ENCODE results near the gene C14orf132.
"Not testable (repeated sequence)": the region's sequence is repeated elsewhere in the genome, so short reads cannot be mapped to it uniquely, and the experiment has no call there.

The C14orf132 gene

DNA sequence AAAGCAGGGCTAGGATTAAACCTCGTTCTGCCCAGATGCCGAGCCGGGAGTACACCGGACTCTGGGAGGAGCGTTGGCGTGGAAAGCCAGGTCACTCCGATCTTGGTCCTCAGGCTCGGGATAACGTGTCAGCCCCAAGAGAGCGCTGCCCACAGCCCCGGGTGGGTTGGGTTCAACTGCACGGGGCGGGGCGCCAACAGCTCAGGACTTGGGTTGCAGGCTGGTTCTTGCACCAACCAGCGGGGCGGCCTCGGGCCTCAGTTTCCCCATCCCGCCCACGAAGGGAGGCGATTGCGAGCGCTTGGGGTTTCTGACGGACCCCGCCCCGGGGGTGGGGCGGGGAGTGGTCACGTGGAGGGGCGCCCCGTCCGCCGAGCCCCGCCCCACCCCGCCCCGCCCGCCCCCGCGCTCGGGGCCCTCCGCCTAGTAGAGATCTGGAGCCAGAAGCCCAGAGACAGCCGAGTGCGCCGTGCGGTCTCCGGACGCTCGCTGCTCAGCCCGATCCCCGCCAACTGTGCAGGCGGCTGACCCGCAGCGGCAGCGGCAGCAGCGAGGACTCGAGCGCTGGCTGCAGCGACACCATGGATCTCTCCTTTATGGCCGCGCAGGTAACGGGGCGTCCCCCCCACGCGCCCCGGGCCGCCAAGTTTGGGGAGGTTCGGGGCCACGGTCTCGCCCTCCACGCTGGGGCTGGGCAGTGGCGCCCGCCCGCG is at the start of gene C14orf132:
C14orf132 (plus strand) TSS at position 443 of the 713 bp plus-strand sequence; CDS start at position 582, 139 bp downstream.
- DNase-seq: peak; percentile 68

DNA sequence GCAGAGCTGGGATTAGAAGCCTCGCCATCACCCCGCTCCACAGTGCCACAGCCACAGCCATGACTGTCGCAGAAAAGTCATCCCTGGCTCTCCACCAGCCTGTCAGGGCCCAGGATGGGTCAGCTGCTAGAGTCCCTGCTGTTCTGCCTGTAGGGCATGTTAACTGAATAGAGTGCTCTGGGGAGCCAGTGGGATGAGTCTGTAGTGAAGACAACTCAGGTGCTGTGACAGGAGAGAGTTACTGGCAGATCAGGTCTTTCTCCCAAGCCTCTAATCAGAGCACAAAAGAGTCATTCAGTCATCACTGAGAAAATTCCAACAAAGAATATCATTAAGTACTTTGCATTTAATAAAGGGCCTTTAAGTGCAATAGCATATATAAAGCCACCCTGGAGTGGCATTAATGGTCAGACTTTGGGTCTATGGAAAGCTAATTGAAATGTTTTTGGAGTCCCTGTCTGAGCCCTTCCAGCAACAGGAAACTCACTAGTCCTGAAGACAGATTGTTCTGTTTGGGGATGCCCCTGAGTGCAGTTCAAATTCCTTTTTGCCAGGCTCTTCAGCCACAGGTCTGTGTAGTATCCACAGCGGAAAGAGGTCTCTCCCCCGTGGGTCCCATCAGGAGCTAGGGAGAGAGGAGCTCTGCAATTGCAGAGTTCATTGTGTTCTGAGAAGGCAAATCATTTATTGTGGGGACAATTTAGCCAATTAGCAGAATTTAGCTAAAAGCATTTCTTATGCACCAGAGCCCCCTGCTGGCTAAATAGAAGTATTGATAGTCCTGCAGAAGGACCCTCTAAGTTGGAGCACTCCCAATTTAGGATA is 45.2 kb upstream of the C14orf132 start:
- no peak for DNase-seq

DNA sequence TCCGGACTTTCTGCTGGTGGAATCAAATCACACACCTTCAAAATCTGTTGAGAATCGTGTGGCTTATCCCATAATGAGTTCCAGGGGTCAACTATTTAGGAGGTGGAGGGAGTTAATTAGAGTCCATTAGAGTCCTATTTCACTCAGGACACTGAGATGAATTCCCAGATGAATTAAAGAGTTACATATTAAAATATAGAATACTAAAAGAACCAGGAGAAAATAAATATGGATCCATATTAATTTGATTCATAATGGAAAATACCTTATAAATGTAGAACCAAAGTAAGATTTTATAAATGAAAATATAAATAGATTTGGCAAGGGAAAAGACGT is 44.6 kb upstream of the C14orf132 start:
- no peak for DNase-seq

DNA sequence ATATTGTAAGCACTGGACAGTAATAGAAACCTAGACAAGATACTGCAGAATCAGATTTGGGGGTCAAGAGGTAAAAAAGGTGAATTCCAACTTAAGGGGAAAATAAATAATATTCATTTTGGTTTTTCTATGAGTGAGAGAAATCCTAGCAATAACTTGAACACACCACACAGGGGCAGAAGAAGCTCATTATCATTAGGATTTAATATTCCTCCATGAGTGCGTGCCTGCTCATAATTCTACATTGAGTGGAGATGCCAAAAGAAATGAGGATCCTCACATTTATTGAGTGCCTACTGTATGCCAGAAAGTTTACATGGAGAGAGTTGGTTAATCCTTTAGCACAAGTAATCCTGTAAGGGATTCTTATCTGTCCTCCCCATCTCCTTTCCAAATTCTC is 40.5 kb upstream of the C14orf132 start:
- no peak for DNase-seq

DNA sequence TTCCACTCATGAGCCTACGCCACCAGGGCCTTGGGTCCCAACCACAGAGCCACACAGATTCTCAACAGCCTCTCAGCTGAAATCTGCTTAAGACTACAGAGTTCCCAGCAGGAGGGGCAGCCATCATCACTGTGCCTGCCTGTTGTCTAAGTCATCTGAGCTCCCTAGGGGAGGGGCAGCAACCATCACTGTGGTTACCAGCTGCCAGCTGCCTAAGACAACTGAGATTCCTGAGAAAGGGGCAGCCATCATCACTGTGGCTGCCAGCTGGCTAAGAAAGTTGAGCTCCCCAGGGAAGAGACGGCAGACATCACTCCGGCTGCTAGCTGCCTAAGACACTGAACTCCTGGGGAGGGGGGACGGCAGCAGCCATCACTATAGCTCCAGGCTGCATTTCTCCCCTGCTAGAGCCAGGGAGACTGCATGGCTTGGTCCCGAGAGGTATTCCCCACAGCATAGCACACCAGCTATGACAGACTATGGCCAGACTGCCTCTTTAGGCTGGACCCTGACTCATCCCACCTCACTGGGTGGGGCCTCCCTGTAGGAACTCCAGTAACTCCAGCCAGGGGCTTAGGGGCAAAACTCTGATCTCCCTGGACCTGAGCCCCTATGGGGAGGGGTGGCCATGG is 37.2 kb upstream of the C14orf132 start:
- DNase-seq: no peak

DNA sequence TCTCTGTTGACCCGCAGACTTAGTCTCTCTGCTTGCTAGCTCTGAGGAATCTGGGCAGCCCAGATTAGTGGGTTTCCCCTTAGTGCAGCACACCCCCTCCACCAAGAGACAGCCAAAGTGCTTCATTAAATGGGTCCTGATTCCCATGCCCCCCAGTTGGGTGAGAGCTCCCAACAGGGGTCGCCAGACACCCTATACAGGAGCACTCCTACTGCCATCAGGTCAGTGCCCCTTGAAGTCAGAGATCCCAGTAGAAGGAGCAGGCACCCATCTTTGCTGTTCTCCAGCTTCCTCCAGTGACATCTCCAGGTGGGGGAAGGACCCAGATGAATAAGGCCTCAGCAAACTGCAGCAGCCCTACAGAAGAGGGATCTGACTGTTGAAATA is 36.7 kb upstream of the C14orf132 start:
- no peak for DNase-seq

DNA sequence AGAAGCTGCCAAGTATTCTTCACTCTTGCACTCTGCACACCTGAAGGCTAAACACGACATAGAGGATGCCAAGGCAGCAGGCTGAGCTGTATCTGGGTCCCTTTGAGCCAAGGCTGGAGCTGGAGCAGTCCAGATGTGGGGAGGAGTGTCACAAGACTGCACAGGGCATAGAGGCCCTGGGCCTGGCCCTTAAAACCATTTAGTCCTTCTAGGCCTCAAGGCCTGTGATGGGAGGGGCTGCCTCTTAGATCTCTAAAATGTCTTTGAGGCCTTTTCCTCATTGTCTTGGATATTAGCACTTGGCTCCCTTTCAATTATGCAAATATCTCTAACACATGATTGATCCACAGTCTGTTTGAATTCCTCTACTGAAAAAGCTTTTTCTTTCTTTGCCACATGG is 28.0 kb upstream of the C14orf132 start:
- DNase-seq: no peak

DNA sequence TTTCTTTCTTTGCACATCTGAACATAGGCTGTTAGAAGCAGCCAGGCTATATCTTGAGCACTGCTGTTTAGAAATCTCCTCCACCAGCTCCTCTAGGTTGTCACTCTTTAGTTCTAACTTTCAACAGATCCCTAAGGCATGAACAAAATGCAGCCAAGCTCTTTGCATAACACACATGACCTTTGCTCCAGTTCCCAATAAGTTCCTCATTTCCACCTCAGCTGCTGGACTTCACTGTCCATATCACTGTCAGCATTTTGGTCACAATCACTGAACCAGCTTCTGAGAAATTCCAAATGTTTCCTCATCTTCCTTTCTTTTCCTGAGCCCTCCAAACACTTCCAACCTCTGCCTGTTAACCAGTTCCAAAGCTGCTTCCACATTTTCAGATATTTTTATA is 27.6 kb upstream of the C14orf132 start:
- DNase-seq: no peak

DNA sequence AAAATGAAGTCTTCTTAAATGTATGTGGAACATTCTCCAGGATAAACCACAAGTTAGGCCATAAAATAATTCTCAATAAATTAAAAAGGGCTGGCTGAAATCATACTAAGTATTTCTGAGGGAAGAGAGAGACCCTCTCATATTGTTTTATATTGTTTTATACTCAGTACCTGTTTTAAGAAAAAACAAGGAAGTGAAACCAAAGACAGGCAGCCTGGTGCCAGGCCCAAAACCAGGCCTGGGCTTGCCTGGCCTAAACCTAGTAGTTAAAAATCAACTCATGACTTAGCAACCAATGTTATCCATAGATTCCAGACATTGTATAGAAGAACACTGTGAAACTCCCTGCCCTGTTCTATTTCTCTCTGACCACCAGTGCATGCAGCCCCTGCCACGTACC is 26.4 kb upstream of the C14orf132 start:
- DNase-seq: not testable (repeated sequence)

DNA sequence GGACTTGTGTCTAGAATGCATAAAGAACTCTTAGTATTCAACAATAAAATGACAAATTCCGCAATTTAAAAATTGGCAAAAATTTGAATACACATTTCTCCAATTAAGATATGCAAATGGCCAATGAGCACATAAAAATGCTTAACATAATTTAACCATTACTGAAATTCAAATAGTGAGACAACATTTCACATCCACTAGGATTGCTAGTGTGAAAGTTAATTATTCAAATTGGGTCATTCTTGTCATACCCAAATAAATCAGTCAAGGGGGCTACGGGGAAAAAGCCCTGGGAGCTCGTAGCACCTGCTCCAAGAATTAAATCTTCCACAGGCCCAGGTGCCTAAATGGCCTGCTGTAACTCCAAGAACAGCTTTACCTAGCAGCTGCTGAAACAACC is 25.0 kb upstream of the C14orf132 start:
- DNase-seq: no peak

DNA sequence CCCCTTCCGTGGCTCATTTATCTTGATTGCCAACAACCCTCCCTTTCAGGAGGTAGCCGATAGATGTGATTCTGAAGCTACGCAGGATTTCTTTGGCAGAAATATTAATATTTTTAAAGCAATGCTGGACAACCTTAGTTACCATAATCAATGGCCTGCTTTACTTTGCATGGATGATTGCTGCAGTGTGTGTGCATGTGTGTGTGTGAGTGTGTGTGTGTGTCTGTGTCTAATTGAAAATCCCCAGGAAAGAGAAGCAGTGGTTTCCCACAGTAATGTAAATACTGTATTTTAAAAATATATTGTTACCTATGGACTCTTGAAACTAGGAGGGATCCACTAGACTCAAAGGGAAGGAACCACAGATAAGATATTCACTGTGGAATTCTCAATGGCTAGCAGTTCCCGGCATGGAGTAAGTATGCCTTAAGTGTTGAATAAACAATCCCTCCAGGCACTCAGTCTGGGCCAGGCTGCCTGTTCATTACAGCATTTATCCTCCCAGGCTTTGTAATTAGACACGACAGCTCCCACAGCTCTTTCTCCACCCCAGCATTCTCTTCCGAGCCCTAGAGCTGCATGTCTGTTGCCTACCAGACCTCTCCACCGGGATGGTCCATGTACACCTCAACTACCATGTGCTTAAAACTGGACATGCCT is 22.5 kb upstream of the C14orf132 start:
- DNase-seq: no peak

DNA sequence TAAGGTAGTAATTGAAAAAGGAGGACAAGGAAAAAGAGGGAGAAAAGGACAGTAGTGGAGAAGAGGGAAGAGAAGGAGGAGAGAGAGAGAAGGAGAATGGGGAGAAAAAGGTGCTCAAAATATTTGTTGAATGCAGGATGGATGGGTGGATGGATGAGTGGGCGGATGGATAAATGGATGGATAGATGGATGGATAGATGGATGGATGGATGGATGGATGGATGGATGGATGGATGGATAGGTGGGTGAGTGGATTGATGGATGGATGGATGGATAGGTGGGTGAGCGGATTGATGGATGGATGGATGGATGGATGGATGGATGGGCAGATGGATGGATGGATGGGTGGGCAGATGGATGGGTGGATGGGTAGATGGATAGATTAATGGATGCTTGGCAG is 21.3 kb upstream of the C14orf132 start:
- DNase-seq: no peak

DNA sequence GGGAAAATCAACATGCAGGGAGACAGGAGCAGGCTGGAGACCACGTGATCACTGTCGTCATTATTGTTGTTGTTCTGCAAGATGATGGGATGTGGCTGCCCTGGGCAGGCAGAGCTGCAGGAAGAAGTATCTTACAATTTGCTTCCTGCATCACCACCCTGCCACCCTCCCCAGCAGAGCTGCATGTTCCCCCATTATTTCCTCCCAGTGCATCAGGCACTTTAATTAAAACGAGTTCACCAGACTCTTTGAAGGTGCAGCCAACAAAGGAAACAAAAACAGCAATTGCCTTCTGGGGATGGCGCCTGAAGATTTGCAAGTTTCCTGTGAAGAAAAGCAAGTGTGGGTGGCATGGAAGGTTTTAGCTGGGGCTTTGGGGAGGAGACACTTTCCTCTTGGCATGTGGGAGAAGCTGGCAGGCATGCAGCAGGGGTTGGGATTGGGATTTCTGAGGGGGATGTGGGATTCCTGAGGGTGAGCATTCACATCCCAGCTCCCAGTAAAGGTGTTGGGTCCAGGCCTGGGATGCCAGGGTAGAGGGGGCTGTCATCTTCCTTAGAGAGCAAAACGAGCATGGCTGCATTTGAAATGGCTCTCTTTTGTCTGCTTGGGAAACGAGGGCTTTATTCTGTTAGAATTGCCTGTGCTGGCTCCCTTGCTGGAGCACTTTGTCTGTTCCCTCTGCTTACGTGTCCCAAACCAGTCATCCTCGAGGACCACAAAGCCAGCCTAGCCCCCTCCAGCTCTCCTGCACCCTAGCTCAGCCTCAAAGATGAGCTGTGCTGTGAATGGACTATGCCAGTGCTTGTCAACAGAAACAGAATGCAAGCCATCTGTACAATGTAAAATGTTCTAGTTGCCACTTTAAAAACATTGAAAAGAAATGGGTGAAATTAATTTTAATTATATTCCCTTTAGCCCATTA is 11.5 kb upstream of the C14orf132 start:
- no peak for DNase-seq

DNA sequence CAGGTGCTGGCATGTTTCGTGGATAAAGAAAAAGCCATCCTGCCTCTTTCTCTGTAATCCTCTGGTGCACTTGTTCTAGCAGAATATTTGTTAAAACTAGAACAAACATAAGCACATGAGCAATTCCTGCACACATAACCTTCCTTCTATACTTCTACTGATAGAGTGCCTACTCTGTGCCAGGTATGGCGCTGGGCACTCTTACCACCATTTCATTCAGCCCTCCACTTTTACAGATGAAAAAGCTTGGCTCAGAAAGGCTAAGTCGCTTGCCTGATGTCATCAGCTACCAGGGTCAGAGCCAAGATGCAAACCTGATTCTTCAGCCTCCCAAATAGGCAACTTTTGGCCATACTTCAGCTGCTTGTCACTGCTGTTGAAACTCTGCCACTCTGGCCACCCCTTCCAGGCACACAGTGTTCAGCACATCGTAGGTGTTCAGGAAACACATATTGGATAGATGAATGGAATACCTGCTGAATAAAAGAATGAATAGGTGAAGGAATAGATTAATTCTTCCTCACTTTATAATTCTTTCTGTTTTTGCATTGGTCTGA is 10.0 kb upstream of the C14orf132 start:
- DNase-seq: no peak

DNA sequence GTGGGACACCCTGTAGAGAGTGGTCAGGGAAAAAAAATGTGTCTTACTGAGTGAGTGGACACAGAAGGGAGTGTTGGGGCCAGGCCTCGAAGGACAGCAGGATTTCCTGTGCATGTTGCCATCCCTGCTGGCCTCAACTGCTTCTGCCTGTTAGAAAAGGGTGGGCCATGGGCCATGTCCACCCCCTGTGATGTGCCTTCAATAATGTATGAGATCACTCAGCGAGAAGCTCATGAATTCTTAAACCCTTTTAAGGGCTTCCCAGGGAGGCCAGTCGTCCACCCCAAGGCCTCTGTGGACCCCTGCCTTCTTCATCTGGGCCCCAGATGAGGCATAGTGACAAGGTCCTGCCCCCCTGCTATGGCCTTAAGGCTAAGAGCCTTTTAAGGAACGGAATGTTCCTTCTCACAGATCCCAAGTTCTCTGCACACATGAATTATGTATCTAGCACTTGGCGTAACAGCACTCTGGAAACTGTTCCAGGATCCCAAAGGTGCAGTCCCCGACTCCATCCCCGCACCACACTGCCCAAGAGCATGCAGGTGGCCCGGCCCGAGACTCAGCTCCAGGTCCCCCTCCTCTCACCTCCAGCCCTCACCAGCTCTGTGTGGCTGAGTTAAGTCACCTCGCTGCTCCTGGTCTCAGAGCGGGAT is 8.9 kb upstream of the C14orf132 start:
- no peak for DNase-seq

DNA sequence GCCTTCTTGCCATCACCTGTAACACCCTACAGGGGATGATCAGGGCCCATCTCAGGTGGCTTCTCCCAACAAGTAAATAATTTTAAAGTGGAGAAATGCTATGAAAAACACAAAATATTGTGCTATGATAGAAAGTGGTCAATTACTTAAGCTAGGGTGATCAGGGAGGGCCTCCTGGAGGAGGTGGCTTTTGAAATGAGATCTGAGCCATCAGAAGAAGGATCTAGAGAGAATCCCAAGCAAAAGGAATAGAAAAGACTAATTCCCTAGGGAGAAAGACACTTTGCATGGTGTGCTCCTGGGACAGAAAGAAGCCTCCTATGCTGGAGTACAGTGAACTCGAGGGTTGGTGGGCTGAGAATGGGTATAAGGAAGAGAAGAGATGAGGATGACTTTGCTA is 7.5 kb upstream of the C14orf132 start:
- no peak for DNase-seq

DNA sequence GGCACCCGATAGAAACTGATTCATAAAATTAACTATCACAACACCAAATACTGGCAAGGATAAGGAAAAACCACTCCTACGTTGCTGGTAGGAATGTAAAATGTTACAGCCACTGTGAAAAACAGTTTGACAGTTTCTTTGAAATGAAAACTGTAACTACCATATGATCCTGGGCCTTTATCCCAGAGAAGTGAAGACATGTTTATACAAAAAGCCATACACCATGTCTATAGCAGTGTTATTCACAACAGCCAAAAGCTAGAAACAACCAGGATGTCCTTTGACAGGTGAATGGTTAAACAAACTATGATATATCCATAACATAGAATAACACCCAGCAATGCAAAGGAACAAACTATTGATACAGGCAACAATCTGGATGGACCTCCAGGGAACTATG is 3.7 kb upstream of the C14orf132 start:
- no peak for DNase-seq

DNA sequence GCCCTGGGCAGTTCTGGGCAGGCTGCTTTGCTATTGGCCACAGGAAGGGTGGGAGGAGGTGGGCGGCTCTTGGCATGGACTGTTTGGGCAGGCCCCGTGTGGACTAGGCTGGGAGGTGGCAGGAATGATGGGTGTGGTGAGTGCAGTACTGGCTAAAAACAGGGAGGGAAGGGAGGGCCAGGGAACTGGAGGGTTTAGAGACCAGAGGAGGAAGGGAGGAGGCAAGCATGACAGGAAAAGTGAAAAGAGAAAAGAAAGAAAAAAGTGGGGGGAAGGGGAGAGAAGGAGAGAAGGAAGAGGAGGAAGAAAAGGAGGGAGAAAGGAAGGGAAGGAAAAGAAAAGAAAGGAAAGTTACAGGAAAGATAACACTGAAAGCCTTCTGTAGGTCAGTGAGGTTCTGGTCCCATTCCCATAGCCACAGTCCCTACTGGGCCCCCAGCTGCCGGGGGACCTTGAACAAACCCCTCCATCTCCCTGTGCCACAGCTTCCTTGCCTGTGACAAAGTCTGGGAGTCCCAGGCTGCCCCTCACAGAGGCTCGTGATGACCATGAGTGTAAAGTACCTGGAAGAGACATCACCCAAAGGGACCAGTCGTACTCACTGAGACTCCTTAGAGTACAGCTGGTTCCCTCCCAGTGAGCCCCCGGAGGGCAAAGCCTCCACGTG is 1.1 kb upstream of the C14orf132 start:
- no peak for DNase-seq

DNA sequence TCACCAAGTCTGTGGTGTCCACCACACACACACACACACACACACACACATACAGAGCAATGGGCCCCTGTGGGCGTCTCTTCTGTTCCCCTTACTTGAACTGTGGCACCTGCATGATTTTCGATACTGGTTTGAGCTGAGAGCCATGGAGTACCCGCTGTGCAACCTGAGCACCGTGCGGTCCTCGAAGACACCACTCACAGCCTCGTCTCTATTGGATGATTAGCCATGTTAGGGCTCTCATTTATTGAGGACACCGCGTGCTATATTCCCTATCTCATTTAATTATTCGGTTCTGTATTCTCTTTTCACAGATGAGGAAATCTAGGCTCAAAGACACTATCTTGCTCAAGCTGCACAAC is 623 bp upstream of the C14orf132 start:
- no peak for DNase-seq

DNA sequence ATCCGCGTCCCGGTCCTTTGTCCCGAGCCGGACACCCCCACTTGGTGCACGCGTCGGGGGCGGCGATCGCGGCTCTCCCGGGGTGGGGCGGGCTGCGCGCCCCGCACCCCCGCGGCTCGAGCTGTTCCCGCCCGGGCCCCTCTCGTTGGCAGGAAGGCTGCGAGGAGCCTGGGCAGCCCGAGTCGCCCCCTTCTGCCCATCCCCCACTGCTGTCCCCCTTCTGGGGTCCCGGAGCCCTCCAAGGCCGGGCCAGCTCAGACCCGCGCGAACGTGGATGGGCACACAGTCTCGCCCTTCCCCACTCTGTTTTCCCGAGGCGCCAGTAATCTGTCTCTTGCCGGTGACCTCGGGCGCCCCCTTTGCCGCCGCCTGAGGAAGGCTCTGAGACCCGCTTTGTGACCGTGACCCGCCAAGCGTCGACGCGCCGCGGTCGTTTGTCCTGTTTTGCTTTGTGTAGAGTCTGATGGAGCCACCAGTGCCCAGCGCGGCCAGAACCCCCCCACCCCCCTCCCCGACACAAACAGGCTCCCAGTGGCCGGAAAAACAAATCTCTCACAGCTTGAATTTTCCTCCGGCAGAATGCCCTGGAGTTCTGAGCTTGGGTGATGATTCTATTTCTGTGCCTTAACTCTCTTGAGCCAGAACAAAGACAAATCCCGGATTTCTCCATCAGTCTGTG is 610 bp downstream of the C14orf132 start:
- peak; percentile 23 for DNase-seq

Measured in activated naive CD4-positive, alpha-beta T cell treated with anti-CD3 and anti-CD28 coated beads, Interleukin-2, amount 50 U/mL, for 16 hours (primary cell).